GM12872 (cell line): ENCODE measurements around the gene CD96.

ENCODE experiments used
- CTCF ChIP-seq: IDR thresholded peaks from 3 replicates; pipeline ENCODE4 v1.5.1; 2011; ENCODE audit warnings: low read depth, mild to moderate bottlenecking, low read length, moderate library complexity; ENCODE audit not compliant: insufficient read depth

CD96 gene

GRCh38 chr3:111681661-111682426 is 139.8 kb downstream of the CD96 start:
- TF ChIP-seq CTCF, result no peak

- no peak for TF ChIP-seq CTCF
Measured at GRCh38 chr3:111684640-111685039, 142.6 kb downstream of the CD96 start.

- TF ChIP-seq CTCF, result no peak
Measured at GRCh38 chr3:111688190-111688800, 146.3 kb downstream of the CD96 start.

GRCh38 chr3:111690242-111690641 is 148.2 kb downstream of the CD96 start:
- TF ChIP-seq CTCF, result no peak

GRCh38 chr3:111691293-111691909 is 149.4 kb downstream of the CD96 start:
- TF ChIP-seq CTCF, result peak; percentile 42

GRCh38 chr3:111692593-111693552 is 150.9 kb downstream of the CD96 start:
- TF ChIP-seq CTCF, result no peak
